Measurements from ENCODE around the gene CAMTA2.

Gene CAMTA2

DNA sequence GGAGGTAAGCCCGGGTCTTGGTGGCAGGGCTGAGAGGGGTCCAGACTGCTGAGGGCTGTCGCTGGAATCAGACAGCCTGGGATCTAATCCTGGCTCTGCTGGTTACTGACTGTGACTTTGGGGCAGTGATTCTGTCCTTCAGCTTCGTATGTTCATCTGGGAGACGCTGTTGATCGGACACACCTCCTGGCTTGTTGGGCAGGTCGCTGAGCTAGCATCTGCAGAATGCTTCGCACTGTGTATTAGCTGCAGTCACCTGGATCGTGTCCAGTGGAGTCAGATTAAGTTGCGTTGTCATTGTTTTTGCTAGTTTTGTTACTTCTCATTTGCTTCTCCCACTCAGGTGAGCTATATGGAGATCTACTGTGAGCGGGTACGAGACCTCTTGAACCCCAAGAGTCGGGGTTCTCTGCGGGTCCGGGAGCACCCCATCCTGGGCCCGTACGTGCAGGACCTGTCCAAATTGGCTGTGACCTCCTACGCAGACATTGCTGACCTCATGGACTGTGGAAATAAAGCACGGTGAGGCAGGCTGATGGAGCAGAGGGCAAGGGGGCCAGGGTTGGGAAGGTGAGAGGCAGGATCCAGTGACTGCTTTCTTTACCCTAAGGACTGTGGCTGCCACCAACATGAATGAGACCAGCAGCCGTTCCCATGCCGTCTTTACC lies 14.8 kb upstream of the CAMTA2 start:
- no peak for DNase-seq (ENCODE audit: low read depth)

GRCh38 chr17:5000237-5000639 lies 12.8 kb upstream of the CAMTA2 start:
- DNase-seq (ENCODE audit: low read depth): no peak

GRCh38 chr17:4999430-5000093 lies 12.1 kb upstream of the CAMTA2 start:
- no peak for DNase-seq (ENCODE audit: low read depth)

DNA sequence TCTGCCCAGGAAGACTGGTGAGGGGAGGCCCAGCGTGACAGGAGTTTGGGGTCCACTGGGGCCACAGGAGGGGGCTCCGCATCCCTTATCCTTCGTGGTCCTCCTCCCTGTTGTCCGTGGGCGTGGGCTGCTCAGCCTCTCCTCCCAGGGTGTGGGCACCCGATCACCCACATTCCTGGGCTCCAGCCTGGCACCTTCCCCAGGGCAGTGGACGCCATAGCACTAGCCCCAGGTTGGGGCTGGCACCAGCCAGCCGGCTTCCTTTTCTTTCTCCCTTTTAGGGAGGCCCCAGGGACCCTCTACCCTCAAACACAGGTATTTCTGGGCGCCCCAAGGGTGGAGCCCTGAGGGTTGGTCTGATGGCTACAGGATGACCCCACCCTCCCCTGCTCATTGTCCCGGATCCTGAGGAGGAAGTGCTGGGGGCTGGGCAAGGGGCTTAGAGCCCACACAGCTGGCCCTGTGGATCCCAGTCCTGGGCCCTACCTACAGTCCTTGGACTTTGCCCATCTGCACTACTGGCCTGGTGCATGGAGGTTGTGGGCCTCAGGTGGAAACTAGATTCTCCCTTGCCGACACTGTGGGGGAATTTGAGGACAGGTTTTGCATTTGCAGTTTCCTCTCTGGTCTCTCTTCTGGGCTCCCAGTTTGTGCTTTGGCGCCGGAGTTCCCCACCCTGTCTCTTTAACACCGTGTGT lies 11.4 kb upstream of the CAMTA2 start:
- no peak for DNase-seq (ENCODE audit: low read depth)

- DNase-seq (ENCODE audit: low read depth): no peak
Observed at GRCh38 chr17:4998027-4998731, 10.7 kb upstream of the CAMTA2 start.

GRCh38 chr17:4997302-4998026 lies 10.0 kb upstream of the CAMTA2 start, which contains the start of the genes INCA1 and KIF1C:
TSS of gene INCA1 (minus strand) at chr17:4997522. CDS start at chr17:4994437, 3,085 bp downstream.
TSS of gene KIF1C (plus strand) at chr17:4997950. CDS start at chr17:5000247, 2,297 bp downstream.
- DNase-seq (ENCODE audit: low read depth): peak; percentile 81

DNA sequence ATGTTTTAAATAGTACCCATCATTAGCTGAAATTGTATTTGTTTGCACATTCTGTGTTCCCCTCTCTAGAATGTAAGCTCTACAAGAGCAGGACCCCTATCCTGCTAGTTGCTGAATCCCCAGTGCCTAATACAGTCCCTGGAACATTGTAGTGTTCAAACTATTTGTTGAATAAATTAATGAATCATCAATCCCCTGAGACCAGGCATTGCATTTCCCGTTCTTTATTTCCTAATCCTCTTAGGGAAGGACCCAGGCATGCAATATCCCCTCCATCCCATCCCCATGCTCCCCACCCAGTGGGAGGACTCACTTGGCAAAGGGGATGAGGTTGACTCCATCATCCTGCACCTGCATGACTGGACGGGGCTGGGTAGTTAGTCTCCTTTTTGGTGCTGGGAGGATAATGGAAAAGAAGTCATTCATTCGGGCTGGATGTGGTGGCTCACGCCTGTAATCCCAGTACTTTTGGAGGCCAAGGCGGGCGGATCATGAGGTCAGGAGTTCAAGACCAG lies 6.7 kb upstream of the CAMTA2 start:
- no peak for DNase-seq (ENCODE audit: low read depth)

- DNase-seq (ENCODE audit: low read depth): no peak
Observed at GRCh38 chr17:4987767-4988567, 492 bp upstream of the CAMTA2 start.

- no peak for DNase-seq (ENCODE audit: low read depth)
Observed at GRCh38 chr17:4986403-4986802, 1.1 kb downstream of the CAMTA2 start.

- no peak for DNase-seq (ENCODE audit: low read depth)
Observed at GRCh38 chr17:4982305-4982704, 5.2 kb downstream of the CAMTA2 start.

DNA sequence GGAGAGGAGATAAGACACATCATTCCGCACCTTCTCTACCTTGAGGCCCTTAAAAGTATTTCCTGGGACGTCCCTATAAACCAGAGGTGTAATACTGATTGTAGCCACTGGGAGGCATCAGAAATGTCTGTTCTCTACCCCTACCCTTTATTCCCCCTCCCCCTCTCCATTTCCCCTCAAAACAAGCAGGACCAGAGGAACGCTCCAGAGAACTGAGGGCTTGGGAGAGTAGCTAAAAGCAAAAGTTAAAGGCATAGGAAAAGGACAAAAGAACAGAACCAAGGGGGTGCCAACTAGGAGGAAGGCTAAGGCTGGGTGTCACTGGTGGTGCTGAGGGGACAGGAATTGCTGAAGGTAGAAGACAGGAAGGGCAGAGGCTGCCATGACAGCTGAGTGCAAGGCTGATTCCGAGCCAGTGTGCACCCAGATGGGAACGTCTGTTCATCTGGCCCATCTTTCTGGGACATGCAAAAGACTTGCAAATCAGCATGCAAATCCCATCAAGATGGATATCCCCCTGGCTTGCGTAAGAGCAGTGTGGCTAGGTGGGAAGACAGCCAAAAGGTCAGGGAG lies 6.7 kb downstream of the CAMTA2 start:
- peak; percentile 39 for DNase-seq (ENCODE audit: low read depth)

DNA sequence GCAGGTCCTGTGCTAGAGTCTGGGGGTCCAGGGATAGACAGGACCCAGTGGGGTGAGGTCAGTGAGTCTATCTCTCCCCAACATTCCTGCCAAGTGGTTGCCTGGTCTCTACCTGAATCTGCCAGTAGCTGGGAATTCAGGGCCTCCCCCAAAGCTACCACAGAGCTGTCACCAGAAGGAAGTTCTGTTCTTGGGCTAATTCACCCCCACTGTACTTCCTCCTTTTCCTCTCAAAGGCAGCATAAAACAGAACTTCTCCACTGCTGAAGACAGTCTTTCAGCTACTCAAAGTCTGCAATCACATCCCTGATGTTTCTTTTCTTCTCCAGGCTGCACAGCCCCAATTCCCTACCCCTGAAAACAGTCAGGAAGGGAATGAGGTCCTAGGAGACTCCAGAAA lies 8.7 kb downstream of the CAMTA2 start:
- no peak for DNase-seq (ENCODE audit: low read depth)

- no peak for DNase-seq (ENCODE audit: low read depth)
Observed at GRCh38 chr17:4974115-4974670, 13.3 kb downstream of the CAMTA2 start.

- DNase-seq (ENCODE audit: low read depth): no peak
Observed at GRCh38 chr17:4973256-4974114, 14.0 kb downstream of the CAMTA2 start.

DNA sequence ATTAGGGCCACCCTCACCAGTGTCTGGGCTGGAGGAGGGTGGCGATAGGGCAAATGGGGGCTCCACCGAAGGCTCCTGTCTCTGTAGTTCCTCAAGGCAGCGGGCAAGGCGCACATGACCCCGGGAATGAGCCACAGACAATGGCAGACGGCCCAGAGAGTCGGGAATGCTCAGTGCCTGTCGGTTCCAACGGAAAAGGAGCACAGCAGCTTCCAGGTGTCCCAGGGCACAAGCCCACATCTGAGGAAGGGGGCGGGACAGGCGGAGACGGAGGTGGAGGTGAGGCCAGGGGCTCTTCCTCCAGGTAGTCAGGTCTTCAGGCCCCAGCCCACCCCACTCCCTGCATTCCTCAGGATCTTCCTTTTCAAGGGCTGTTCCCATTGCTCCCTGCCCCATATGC lies 14.7 kb downstream of the CAMTA2 start:
- no peak for DNase-seq (ENCODE audit: low read depth)

DNA sequence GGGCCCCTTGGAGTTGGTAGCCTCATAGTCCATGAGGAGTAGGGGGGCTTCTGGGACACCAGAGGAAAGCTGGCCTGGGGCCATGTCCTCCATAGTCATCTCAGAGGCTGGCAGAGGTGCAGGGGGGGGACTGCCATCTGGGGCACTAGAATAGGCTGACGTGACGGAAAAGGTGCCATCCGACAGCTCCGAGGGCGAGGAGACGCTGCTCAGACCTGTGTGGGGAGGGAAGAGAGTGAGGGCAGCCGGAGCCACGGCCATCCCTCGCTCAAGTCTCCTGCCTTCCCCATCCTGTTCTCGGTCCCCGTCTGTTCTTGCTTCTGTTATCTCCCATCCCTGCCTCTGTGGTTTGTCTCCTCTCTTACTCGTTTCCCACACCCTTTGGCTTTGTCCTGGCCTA lies 15.2 kb downstream of the CAMTA2 start:
- DNase-seq (ENCODE audit: low read depth): no peak

- no peak for DNase-seq (ENCODE audit: low read depth)
Observed at GRCh38 chr17:4971826-4972225, 15.6 kb downstream of the CAMTA2 start.

DNA sequence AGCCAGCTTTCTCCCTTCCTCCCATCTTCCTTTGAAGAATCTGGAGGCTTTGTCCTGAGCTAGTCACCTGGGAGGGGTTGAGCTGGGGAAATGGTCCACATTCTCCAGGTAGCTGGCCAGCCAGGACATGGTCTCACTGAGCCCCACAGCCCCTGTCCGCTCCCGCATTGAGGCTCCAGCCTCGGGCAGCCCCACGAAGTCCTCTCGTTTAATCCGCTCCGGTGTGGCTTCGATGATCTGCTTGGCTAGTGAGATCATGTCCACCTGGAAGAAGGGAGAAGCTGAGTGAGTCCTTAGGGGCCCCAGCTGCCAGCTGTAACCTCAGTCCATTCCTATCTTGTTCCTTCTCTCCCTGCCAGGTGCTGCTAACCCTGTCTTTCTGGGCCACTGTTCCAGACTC lies 17.2 kb downstream of the CAMTA2 start:
- no peak for DNase-seq (ENCODE audit: low read depth)

GRCh38 chr17:4969551-4970173 lies 17.8 kb downstream of the CAMTA2 start:
- no peak for DNase-seq (ENCODE audit: low read depth)
